ENCODE measurements around the gene PDYN. TPM values are rescaled to one million over a fixed set of nuclear protein-coding genes. Genes with fewer than 3 reads are reported as not detected.

PDYN gene
- total RNA-seq, 4 donors from 2014 or later = not detected

DNA sequence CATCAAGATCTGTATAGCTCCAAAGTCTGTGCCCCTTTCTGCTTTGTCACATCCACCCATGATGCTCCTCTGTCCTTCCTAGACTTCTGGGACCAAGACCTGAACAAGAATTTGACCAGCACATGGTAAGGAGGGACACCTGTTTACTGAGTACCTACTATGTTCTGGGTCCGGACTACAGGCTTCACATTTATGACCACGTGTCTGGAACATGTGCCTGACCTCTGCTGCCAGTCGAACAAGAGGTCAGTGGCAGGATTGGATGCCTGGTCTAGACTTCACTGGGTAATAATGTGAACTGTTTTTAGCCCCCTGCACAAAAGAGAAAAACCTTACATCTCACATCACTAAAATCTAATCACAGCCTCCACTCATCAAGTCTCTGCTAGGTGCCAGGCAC, 7.3 kb upstream of the PDYN start:
- no peak overlapping the region for H3K27ac ChIP-seq
- no peak overlapping the region for H3K4me3 ChIP-seq
- H3K27me3 ChIP-seq = peaks cover 78% of the 10 kb centered on the region
- no peak for ATAC-seq
- no peaks in the 10 kb centered on the region for H3K36me3 ChIP-seq
- TF ChIP-seq POLR2AphosphoS5 (IDR thresholded peaks at IDR 0.05) (no peak), CTCF (IDR thresholded peaks at IDR 0.05) (no peak), POLR2A (IDR thresholded peaks at IDR 0.05) (no peak), EP300 (IDR thresholded peaks at IDR 0.05) (no peak)
- 51 to 75% methylated on average over 3 of the region's 3 CpGs for WGBS, 2 donors (ENCODE audit: low coverage in 1 of 2)
- H3K4me1 ChIP-seq = no peaks in the 10 kb centered on the region
- no peaks in the 10 kb centered on the region for H3K9me3 ChIP-seq

DNA sequence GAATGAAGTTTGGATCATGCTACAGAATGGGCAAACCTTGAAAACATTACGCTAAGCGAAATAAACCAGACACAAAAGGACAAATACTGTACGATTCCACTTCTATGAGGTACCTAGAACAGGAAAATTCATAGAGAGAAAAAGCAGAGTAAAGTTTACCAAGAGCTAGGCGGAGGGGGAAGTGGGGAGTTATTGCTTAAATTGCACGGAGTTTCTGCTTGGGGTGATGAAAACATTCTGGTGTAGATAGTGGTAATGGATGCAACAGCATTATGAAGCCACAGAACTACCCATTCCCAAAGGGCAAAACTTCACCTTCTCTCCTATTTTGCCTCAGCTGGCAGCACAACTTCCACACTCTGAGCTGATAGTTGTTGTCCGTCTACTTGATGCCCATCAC, 6.4 kb upstream of the PDYN start:
- no peak overlapping the region for H3K4me3 ChIP-seq
- no peaks in the 10 kb centered on the region for H3K9me3 ChIP-seq
- ATAC-seq = no peak
- H3K27ac ChIP-seq = no peak overlapping the region
- no peaks in the 10 kb centered on the region for H3K36me3 ChIP-seq
- 59 to 90% methylated on average over 6 of the region's 6 CpGs for WGBS, 2 donors (ENCODE audit: low coverage in 1 of 2)
- TF ChIP-seq POLR2AphosphoS5 (IDR thresholded peaks at IDR 0.05) = no peak
- TF ChIP-seq POLR2A (IDR thresholded peaks at IDR 0.05) = no peak
- no peak for TF ChIP-seq CTCF (IDR thresholded peaks at IDR 0.05)
- no peak for TF ChIP-seq EP300 (IDR thresholded peaks at IDR 0.05)
- no peaks in the 10 kb centered on the region for H3K4me1 ChIP-seq
- H3K27me3 ChIP-seq = peaks cover 82% of the 10 kb centered on the region

GRCh38 chr20:1998715-1999114, 4.9 kb upstream of the PDYN start:
- H3K4me1 ChIP-seq = no peaks in the 10 kb centered on the region
- TF ChIP-seq CTCF (IDR thresholded peaks at IDR 0.05) = no peak
- no peak for TF ChIP-seq POLR2AphosphoS5 (IDR thresholded peaks at IDR 0.05)
- no peak for TF ChIP-seq EP300 (IDR thresholded peaks at IDR 0.05)
- no peak overlapping the region for H3K27ac ChIP-seq
- H3K36me3 ChIP-seq = no peaks in the 10 kb centered on the region
- no peak overlapping the region for H3K4me3 ChIP-seq
- ATAC-seq = no peak
- H3K27me3 ChIP-seq = peaks cover 81% of the 10 kb centered on the region
- WGBS, 2 donors (ENCODE audit: low coverage in 1 of 2) = 41 to 55% methylated on average over 2 to 3 of the region's 3 CpGs
- H3K9me3 ChIP-seq = no peaks in the 10 kb centered on the region

GRCh38 chr20:1998193-1998520, 4.3 kb upstream of the PDYN start:
- Histone ChIP-seq H3K36me3 (no peaks in the 10 kb centered on the region), H3K4me1 (no peaks in the 10 kb centered on the region), H3K9me3 (no peaks in the 10 kb centered on the region), H3K27me3 (peaks cover 80% of the 10 kb centered on the region), H3K4me3 (no peak overlapping the region), H3K27ac (no peak overlapping the region)
- 82 to 83% methylated on average over 2 to 3 of the region's 4 CpGs for WGBS, 2 donors (ENCODE audit: low coverage in 1 of 2)
- TF ChIP-seq POLR2AphosphoS5 (IDR thresholded peaks at IDR 0.05) (no peak), CTCF (IDR thresholded peaks at IDR 0.05) (no peak)
- ATAC-seq = no peak

DNA sequence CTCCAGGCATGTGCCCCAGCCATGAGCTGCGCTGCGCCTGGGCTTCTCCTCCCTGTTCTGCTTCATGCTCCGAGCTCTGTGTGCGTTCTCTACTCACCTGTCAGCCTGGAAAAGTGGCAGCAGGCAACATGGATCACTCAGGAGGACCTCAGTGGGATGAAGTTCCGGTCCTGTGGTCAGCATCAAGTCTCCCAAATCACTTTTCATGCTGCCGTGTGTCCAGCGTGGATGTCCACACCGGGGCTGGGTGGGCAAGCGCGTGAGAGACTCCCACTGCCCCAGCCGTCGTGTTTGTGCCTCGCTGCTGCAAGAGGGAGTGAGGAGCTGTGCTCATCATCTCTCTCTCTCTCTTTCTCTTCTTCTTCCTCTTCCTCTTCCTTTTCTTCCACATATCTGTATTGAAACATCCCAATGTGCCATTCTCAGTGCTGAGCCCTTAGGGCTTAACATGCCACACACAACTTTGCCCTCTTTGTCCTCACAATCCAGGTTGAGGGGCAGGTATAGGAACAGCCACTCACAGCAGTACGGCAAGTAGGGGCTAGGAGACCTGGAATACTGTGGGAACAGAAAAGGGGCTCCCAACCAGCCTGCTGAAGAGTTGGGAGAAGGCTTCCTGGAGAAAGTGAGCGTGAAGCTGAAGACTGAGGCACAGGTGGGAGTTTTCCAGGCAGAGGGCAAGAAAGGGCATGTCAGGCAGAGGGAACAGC, 3.8 kb upstream of the PDYN start:
- no peak overlapping the region for H3K4me3 ChIP-seq
- no peaks in the 10 kb centered on the region for H3K4me1 ChIP-seq
- H3K36me3 ChIP-seq = no peaks in the 10 kb centered on the region
- H3K27ac ChIP-seq = no peak overlapping the region
- H3K27me3 ChIP-seq = peaks cover 80% of the 10 kb centered on the region
- no peak for TF ChIP-seq EP300 (IDR thresholded peaks at IDR 0.05)
- no peak for ATAC-seq
- no peaks in the 10 kb centered on the region for H3K9me3 ChIP-seq
- WGBS, 2 donors (ENCODE audit: low coverage in 1 of 2) = 66 to 75% methylated on average over 3 to 14 of the region's 15 CpGs

Data from gastroesophageal sphincter (tissue), 4 donors.